LNCAP (cell line): ENCODE data around the gene WDR47.

Experiments
- TF ChIP-seq, protein P1 (sequence below): fragments of 450-650 bp; IDR thresholded peaks from 2 replicates; pipeline ENCODE4 v1.5.1; 2017; ENCODE audit warnings: mild to moderate bottlenecking

Gene WDR47

DNA sequence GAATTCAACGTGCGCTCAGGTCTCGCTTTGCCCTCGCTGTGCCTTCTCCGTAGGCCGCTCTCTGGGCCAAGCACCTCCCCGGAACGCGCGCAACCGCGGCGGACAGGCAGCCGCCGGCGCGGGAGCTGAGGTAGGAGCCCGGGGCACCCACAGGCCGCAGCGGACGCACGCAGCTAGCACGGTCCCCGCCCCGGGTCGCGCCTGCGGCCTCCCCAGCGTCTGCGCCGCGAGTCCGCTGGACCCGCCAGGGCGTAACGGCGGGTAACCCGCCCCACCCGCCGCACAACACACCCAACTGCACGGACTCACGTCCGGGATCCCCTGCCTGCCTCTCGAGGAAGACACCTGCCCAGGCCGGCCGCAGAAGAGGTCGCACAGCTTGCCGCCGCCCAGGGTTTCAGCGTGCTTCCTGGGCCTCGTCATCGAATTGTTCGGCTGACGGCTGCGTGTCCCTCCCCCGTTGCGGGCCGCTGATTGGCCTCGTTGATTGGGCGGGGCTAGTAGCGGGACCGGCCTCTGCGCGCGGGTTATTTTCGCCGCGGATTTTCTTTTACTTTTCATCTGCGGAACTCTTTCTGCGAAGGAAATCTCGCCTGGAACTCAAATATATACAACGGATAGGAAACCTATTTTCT is 78.7 kb downstream of the WDR47 start, which contains the start of gene CLCC1:
CLCC1 (minus strand) TSS at position 433 of the 635 bp plus-strand sequence. CDS start 13,047 bp downstream, outside the sequence.
- TF ChIP-seq, protein P1, sequence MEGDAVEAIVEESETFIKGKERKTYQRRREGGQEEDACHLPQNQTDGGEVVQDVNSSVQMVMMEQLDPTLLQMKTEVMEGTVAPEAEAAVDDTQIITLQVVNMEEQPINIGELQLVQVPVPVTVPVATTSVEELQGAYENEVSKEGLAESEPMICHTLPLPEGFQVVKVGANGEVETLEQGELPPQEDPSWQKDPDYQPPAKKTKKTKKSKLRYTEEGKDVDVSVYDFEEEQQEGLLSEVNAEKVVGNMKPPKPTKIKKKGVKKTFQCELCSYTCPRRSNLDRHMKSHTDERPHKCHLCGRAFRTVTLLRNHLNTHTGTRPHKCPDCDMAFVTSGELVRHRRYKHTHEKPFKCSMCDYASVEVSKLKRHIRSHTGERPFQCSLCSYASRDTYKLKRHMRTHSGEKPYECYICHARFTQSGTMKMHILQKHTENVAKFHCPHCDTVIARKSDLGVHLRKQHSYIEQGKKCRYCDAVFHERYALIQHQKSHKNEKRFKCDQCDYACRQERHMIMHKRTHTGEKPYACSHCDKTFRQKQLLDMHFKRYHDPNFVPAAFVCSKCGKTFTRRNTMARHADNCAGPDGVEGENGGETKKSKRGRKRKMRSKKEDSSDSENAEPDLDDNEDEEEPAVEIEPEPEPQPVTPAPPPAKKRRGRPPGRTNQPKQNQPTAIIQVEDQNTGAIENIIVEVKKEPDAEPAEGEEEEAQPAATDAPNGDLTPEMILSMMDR, result no peak

DNA sequence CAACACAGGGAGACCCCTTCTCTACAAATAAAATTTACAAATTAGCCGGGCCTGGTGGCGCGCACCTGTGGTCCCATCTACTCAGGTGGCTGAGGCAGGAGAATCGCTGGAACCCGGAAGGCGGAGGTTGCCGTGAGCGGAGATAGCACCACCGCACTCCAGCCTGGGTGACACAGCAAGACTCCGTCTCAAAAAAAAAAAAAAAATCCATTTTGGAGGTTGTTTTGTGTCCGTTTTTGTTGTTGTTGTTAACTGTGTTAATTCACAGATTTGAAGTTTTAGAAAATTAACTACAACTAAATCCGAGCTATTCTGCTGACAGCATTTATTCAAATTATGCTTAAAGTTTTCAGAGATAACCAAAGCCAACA is 79.2 kb downstream of the WDR47 start:
- TF ChIP-seq, protein P1, result no peak

DNA sequence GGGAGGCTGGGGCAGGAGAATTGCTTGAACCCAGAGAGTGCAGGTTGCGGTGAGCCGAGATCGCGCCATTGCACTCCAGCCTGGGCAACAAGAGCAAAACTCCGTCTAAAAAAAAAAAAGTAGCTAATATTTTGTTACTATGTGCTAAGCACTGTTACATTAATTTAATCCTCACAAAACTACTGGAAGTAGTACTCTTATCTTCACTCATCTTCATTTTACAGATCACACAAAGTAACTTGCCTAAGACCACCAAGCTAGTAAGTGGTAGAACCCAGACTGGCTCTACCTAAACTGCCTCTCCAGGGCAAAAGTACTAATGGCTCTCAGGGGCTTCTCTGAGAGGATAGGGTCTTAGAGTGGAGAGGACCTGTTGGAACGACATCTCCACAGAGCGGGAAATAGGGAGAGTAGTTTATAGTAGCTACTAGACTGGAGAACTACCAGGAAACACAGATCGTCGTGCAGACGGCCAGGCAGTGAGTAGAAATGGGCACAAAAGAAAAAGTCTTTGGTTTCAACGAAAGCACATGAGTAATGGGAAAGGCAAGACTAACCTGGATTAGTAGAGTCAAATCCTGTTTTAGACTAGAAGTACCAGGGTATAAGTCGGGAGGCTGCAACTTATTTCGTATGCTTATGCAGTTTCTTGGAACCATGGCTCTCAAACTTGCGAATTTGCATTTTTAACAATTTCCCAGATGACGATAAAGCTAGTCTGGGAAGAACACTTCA is 80.0 kb downstream of the WDR47 start:
- TF ChIP-seq, protein P1, result no peak

DNA sequence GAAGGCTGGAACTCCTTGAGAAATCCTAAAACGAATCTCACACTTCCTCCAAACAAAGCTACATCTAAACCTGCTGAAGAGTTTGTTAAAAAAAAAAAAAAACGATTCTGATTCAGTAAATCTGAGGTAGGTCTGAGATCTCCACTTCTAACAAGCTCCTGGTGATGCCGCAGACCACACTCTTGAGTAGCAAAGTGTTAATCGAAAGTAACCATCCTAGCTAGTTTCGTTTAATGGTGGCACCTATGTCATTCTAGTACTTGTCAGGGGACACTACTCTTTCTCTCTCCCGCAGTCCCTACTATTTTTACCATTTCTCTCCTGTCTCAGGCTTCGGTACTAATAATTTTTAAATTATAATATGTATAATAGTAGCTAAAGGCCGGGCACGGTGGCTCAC is 80.7 kb downstream of the WDR47 start:
- TF ChIP-seq, protein P1, result no peak

DNA sequence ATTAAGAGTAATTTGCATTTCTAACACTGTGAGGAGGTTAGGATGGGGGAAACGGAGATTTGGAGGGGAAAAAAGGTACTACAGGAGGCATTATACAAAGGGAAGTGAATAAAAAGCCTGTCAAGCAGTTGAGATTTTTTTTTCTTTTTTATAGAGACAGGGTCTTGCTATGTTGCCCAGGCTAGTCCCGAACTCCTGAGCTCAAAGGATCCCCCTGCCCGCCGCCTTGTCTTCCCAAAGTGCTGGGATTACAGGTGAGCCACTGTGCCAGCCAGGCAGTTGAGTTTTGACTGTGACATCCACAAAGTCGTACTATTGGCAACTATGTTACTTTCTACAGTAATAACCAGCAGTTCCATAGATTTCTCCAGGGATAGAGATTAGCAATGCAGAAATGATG is 81.2 kb downstream of the WDR47 start:
- TF ChIP-seq, protein P1, result no peak

DNA sequence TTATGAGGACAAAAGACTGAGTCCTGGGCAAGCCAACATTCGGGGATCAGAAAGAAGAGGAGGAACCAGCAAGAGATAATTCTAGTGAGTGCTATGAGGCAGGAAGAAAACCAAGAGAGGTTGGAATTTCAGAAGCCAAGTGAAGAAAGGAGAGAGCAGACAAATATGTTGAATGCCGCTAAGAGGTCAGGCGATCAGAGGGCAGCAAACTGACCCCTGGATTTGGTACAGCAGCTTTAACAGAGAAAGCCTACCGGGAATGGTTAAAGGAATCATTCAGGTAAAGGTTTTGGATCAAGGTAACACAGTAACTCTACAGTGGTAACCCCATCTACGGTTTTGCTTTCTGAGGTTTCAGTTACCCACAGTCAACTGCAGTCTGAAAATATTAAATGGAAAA is 84.0 kb downstream of the WDR47 start:
- TF ChIP-seq, protein P1, result no peak

DNA sequence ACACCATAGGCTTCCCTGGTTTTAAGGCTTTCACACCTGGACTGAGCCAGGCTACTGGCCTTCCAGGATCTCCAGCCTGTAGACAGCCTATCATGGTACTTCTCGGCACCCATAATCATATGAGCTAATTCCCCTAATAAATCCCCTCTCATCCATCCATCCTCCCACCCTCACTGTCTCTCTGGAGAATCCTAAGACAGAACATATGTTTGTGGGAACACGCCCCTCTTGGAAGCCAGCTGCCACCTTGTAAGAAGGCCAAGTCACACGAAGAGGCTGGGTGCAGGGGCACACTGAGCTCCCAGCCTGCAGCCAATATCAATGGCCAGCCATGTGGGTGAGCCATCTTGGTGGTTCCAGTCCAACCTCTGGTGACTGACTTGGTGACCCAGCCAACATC is 86.0 kb downstream of the WDR47 start:
- TF ChIP-seq, protein P1, result no peak
